ENCODE data around the gene PNPLA7. TPM values are rescaled to one million over a fixed set of nuclear protein-coding genes. Genes with fewer than 3 reads are reported as not detected.

PNPLA7 gene
- total and polyA plus RNA-seq, 4 donors = 0.79 to 8.9 (median 7.7) TPM

DNA sequence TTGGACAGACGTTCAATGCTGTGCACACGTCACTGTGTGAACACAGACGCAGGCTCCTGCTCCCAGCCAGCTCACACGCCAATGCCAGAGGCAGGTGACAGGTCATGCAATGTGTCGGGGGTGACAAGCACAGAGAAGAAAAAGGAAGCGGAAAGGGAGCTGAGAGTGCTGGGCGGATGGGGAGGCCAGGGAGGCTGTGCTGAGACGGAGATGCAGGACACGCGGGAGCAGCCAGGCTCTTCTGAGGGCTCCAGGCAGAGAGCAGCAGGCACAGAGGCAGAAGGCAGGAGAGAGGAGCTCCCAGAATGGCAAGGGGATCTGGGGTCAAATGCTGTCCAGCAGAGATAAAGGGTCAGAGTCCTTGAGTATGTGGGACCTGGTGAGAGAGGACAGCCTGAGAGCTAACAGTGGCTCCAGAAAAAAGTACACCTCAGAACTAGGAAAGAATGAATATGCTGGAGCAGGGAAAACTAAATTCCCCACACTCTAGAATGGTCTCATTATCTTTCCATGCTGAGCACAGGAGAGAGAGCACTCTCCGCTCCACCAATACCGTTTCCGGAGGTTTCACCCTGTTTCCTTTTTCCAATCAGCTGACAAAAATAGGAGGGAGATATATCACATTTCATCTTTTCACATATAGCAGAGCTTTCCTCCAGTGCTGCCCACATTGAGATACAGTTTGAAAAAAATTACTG lies 58.3 kb downstream of the PNPLA7 start:
- Histone ChIP-seq H3K9me3 (ENCODE audit: control insufficient read depth in 4 of 4, insufficient read depth in 3 of 4, low read length in 3 of 4) (no peaks in the 10 kb centered on the region), H3K4me3 (no peak overlapping the region), H3K9ac (ENCODE audit: insufficient read depth in 1 of 2, low read length in 2 of 2) (no peak overlapping the region), H3K27ac (ENCODE audit: low read depth in 1 of 2, low read length in 1 of 2) (no peak overlapping the region), H3K36me3 (ENCODE audit: control insufficient read depth in 4 of 4, insufficient read depth in 4 of 4, low read length in 4 of 4) (peaks cover 0 to 4% (median 0%) of the 10 kb centered on the region in 4 donors), H3K27me3 (ENCODE audit: control insufficient read depth in 3 of 3, insufficient read depth in 3 of 3, low read length in 2 of 3) (no peaks in the 10 kb centered on the region), H3K4me1 (ENCODE audit: control insufficient read depth in 5 of 5, insufficient read depth in 5 of 5, low read length in 5 of 5) (peaks cover 0 to 13% (median 8%) of the 10 kb centered on the region in 5 donors)
- TF ChIP-seq, protein P1, sequence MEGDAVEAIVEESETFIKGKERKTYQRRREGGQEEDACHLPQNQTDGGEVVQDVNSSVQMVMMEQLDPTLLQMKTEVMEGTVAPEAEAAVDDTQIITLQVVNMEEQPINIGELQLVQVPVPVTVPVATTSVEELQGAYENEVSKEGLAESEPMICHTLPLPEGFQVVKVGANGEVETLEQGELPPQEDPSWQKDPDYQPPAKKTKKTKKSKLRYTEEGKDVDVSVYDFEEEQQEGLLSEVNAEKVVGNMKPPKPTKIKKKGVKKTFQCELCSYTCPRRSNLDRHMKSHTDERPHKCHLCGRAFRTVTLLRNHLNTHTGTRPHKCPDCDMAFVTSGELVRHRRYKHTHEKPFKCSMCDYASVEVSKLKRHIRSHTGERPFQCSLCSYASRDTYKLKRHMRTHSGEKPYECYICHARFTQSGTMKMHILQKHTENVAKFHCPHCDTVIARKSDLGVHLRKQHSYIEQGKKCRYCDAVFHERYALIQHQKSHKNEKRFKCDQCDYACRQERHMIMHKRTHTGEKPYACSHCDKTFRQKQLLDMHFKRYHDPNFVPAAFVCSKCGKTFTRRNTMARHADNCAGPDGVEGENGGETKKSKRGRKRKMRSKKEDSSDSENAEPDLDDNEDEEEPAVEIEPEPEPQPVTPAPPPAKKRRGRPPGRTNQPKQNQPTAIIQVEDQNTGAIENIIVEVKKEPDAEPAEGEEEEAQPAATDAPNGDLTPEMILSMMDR (IDR thresholded peaks at IDR 0.05; ENCODE audit: control extremely low read depth, extremely low read depth) = no peak
- ATAC-seq (ENCODE audit: insufficient read depth, low FRiP score) = no peak
- peak in 1 of 3 donors; percentile 4 for DNase-seq
- 91% methylated on average over 13 of the region's 13 CpGs for WGBS, 2 donors

DNA sequence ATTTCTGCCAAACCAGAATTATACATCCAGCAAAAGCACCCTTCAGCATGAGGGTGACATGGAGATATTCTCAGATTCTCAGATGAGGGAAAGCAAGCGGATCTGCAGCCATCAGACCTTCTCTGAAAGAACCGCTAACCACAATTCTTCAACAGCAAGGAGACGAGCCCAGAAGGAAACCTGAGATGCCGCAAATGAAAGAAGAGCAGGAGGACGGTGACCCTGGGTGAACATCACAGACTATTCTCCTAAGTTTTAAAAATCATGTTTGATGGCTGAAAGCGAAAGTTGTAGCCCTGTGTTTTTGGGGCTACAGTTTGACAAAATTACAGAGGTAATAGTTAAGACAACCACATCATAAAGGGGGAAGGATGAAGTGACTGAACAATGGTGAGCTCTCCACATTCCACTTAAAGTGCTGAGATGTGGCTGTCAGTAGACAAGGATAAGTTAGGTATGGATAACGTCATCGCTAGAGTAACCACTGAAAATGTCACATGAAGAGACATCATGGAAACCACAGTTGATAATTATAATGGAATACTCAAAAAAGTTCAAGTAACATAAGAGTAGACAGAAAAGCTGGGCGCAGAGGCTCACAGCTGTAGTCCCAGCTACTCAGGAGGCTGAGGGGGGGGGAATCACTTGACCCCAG lies 59.5 kb downstream of the PNPLA7 start:
- no peak for DNase-seq
- Histone ChIP-seq H3K4me3 (no peak overlapping the region), H3K4me1 (ENCODE audit: control insufficient read depth in 5 of 5, insufficient read depth in 5 of 5, low read length in 5 of 5) (peaks cover 0 to 13% (median 8%) of the 10 kb centered on the region in 5 donors), H3K9ac (ENCODE audit: insufficient read depth in 1 of 2, low read length in 2 of 2) (no peak overlapping the region), H3K27ac (ENCODE audit: low read depth in 1 of 2, low read length in 1 of 2) (no peak overlapping the region), H3K27me3 (ENCODE audit: control insufficient read depth in 3 of 3, insufficient read depth in 3 of 3, low read length in 2 of 3) (no peaks in the 10 kb centered on the region), H3K36me3 (ENCODE audit: control insufficient read depth in 4 of 4, insufficient read depth in 4 of 4, low read length in 4 of 4) (peaks cover 0 to 2% (median 0%) of the 10 kb centered on the region in 4 donors), H3K9me3 (ENCODE audit: control insufficient read depth in 4 of 4, insufficient read depth in 3 of 4, low read length in 3 of 4) (no peaks in the 10 kb centered on the region)
- ATAC-seq (ENCODE audit: insufficient read depth, low FRiP score) = no peak
- WGBS, 2 donors = 89 to 90% methylated on average over 9 of the region's 9 CpGs
- TF ChIP-seq, protein P1 (IDR thresholded peaks at IDR 0.05; ENCODE audit: control extremely low read depth, extremely low read depth) = no peak

DNA sequence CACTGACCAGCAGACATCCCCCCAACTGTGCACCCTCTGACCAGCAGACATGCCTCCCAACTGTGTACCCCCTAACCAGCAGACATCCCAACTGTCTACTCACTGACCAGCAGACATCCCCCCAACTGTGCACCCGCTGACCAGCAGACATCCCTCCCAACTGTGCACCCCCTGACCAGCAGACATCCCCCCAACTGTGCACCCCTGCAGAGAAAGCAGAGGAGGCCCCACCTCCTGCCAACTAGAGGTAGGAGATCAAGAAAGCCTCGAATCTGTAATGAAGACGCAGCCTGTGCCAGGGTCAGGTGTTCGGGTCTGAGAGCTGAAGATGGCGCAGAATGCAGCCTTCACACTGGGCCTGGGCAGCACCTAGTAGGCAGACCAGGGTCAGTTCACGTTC lies 61.3 kb downstream of the PNPLA7 start:
- H3K36me3 ChIP-seq (ENCODE audit: control insufficient read depth in 4 of 4, insufficient read depth in 4 of 4, low read length in 4 of 4) = peaks cover 0 to 1% (median 0%) of the 10 kb centered on the region in 4 donors
- TF ChIP-seq, protein P1 (IDR thresholded peaks at IDR 0.05; ENCODE audit: control extremely low read depth, extremely low read depth) = no peak
- 93 to 98% methylated on average over 6 of the region's 6 CpGs for WGBS, 2 donors
- H3K27me3 ChIP-seq (ENCODE audit: control insufficient read depth in 3 of 3, insufficient read depth in 3 of 3, low read length in 2 of 3) = no peaks in the 10 kb centered on the region
- no peak for DNase-seq
- no peak overlapping the region for H3K27ac ChIP-seq (ENCODE audit: low read depth in 1 of 2, low read length in 1 of 2)
- H3K4me1 ChIP-seq (ENCODE audit: control insufficient read depth in 5 of 5, insufficient read depth in 5 of 5, low read length in 5 of 5) = peaks cover 0 to 13% (median 8%) of the 10 kb centered on the region in 5 donors
- no peak overlapping the region for H3K9ac ChIP-seq (ENCODE audit: insufficient read depth in 1 of 2, low read length in 2 of 2)
- no peak overlapping the region for H3K4me3 ChIP-seq
- no peaks in the 10 kb centered on the region for H3K9me3 ChIP-seq (ENCODE audit: control insufficient read depth in 4 of 4, insufficient read depth in 3 of 4, low read length in 3 of 4)
- ATAC-seq (ENCODE audit: insufficient read depth, low FRiP score) = no peak

Measured in lung (tissue), 12 donors.